Activated naive CD4-positive, alpha-beta T cell treated with anti-CD3 and anti-CD28 coated beads, Interleukin-2, amount 50 U/mL, for 24 hours (primary cell): ENCODE measurements around the gene RRP9.

Experiments used
- H3K27ac Mint-ChIP-seq: one replicate; pipeline ENCODE4 v1.8.0; 2021; ENCODE audit warnings: mild to moderate bottlenecking, mixed read lengths
- H3K27me3 Mint-ChIP-seq: one replicate; pipeline ENCODE4 v1.8.0; 2021; ENCODE audit warnings: mixed read lengths
- H3K36me3 Mint-ChIP-seq: one replicate; pipeline ENCODE4 v1.8.0; 2021; ENCODE audit warnings: mixed read lengths
- H3K4me1 Mint-ChIP-seq: one replicate; pipeline ENCODE4 v1.8.0; 2021; ENCODE audit warnings: mixed read lengths
- H3K4me3 Mint-ChIP-seq: one replicate; pipeline ENCODE4 v1.8.0; 2021; ENCODE audit warnings: mild to moderate bottlenecking, mixed read lengths
- H3K9me3 Mint-ChIP-seq: one replicate; pipeline ENCODE4 v1.8.0; 2021; ENCODE audit warnings: mixed read lengths

RRP9 gene

DNA sequence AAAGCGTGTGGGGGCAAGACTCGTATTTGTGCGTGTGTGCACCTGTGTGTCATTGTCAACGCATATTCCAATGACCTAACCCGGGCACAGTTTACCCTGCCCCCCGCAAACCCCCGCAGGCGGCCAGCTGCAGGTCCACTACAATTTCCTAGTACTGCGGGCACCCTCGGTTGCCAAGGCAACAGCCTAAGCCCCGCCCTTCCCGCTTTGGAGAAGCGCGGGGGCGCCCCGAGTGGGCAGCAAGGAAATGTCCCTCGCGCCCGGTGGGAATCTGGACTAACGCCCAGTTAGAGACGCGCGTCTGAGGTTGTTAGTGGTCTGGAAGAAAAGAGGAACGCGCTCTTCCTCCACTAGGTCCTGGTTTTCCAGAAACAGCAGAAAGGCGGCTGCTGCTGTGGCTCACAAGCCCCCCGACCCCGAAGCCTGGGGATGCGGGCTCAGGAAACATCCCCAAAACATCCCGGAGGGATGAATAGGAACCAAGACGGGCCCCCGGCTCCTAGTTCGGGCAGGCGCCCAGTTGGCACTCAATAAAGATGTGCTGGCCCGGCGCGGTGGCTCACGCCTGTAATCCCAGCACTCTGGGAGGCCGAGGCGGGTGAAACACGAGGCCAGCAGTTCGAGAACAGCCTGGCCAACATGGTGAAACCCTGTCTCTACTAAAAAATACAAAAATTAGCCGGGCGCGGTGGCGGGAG, 34.3 kb upstream of the RRP9 start:
- Mint-ChIP-seq H3K4me3 (peak overlapping the region; percentile 91), H3K36me3 (no peaks in the 10 kb centered on the region), H3K27ac (no peak overlapping the region), H3K27me3 (no peaks in the 10 kb centered on the region), H3K9me3 (no peaks in the 10 kb centered on the region), H3K4me1 (peaks cover 29% of the 10 kb centered on the region)

DNA sequence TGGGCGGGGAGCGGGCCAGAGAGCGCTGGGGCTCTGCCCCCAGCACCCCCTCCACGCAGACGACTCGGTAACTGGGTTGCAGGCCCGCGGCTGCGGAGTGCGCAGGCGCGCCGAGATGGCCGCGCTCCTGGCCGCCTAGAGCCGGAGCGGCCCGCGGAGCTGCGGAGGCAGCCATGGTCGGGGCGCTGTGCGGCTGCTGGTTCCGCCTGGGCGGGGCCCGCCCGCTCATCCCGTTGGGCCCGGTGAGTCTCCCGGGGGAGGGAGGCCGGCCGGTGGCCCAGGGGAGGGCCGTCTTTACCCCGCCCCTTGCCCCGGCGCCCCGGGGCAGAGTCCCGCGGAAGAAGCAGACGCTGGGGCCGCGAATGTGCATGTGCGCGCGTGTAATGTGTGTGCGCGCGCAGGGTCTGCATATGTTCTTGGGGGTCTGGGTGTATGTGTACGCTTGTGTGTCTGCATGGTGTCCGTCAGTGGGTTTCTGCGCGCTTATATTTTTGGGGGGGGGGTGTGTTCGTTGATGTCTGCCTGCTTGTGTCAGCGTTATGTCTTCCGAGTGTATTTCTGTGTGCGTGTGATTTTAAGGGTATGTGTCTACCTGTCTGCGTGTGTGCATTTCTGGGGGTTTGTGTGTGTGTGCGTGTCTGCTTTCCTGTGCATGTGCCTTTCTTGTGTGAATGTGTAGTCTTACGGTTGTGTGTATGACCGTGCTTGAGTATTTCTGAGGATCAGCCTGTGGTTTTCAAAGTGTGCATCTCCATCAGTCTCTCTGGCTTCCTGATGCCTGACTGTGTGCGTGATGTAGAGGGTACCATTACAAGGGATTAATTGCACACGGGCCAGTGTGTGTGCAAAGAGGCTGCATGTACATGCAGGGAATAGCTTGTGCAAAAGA, 33.5 kb upstream of the RRP9 start, which contains the start of gene ABHD14A:
Gene ABHD14A (plus strand): TSS at position 102 of the 889 bp plus-strand sequence. CDS start 72 bp downstream, at position 174.
- H3K36me3 Mint-ChIP-seq = no peaks in the 10 kb centered on the region
- no peaks in the 10 kb centered on the region for H3K27me3 Mint-ChIP-seq
- H3K4me3 Mint-ChIP-seq = peak within 1 kb of the TSS; percentile 91
- H3K9me3 Mint-ChIP-seq = no peaks in the 10 kb centered on the region
- peaks cover 32% of the 10 kb centered on the region for H3K4me1 Mint-ChIP-seq
- peak within 1 kb of the TSS; percentile 94 for H3K27ac Mint-ChIP-seq

- Mint-ChIP-seq H3K4me1 (peaks cover 32% of the 10 kb centered on the region), H3K4me3 (peak overlapping the region; percentile 91), H3K9me3 (no peaks in the 10 kb centered on the region), H3K36me3 (no peaks in the 10 kb centered on the region), H3K27me3 (no peaks in the 10 kb centered on the region), H3K27ac (peak overlapping the region; percentile 94)
Measured at GRCh38 chr3:51974277-51974962, 32.7 kb upstream of the RRP9 start.

DNA sequence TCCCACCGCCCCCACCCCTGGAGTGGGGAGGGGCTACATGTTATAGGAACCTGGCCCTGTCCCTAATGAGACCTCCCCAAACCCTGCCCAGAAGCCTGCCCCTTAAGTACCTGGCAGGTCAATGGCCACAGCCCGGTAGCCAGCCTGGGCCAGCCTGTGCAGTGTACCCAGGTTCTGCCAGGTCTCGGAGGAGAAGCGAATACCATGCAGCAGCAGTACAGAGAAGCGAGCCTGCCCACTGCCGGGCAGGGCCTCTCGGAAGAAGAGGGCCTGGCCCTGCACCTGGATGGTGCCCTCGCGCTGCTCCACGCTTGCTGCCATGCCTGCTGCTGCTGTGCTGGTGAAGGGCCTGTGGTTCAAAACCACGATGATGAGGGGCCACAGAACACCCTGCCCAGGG, 29.6 kb upstream of the RRP9 start:
- Mint-ChIP-seq H3K4me1 (peaks cover 35% of the 10 kb centered on the region), H3K27me3 (no peaks in the 10 kb centered on the region), H3K36me3 (no peaks in the 10 kb centered on the region), H3K4me3 (no peak overlapping the region), H3K27ac (peak overlapping the region; percentile 55), H3K9me3 (no peaks in the 10 kb centered on the region)

DNA sequence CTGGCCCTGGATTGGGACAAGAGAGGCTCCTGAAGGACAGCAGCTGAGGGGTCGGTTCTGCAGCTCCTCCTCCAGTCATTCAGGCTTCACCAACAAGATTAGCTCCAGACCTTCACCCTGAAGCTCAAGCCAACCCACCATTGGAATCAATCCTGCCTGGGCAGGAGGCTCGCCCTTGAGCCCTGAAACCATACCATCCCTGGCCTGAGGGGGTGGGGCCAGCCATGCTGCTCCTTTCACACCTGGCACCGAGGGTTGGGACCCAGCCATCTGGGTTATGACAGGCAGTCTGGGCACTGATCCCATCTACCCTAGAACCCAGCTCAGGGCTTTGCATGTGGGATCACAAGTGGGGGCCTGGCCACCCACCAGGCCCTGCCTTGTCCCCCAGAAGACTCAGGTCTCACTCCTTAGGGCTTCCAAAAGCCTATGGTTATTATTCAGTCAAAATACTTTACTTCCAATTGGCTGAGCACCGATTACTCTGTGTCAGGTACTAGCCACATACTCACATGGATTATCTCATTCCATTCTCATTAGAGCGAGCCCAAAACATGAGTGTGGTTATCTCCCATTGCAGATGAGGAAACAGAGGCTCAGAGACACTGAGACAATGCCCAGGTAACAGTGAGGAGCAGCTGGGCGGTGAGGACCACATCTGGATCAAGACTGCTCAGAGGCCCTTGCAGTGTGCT, 29.0 kb upstream of the RRP9 start:
- peaks cover 36% of the 10 kb centered on the region for H3K4me1 Mint-ChIP-seq
- H3K36me3 Mint-ChIP-seq = no peaks in the 10 kb centered on the region
- peak overlapping the region; percentile 14 for H3K27ac Mint-ChIP-seq
- H3K4me3 Mint-ChIP-seq = no peak overlapping the region
- H3K27me3 Mint-ChIP-seq = no peaks in the 10 kb centered on the region
- H3K9me3 Mint-ChIP-seq = no peaks in the 10 kb centered on the region

DNA sequence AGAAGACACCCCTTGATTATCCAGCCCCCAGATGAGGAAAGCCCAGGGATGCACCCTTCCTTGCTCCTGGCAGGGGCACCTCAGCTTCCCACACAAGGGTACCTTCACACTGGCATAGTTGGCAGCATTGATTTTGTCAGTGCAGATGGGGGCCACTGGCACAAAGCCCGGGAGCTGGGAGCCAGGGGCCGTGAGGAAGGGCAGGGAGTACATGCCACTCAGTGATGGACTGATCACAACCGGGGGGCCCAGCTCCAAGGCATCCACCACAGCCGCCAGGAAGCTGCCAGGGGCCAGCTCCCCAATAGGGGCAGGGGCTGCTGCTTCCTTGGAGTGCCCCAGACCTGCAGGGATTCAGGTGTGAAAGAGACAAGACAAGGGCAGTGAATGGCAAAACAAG, 28.1 kb upstream of the RRP9 start:
- Mint-ChIP-seq H3K27ac (no peak overlapping the region), H3K9me3 (no peaks in the 10 kb centered on the region), H3K27me3 (no peaks in the 10 kb centered on the region), H3K4me3 (no peak overlapping the region), H3K36me3 (no peaks in the 10 kb centered on the region), H3K4me1 (peaks cover 36% of the 10 kb centered on the region)

GRCh38 chr3:51968883-51969678, 27.4 kb upstream of the RRP9 start:
- H3K9me3 Mint-ChIP-seq = no peaks in the 10 kb centered on the region
- H3K36me3 Mint-ChIP-seq = no peaks in the 10 kb centered on the region
- H3K4me1 Mint-ChIP-seq = peaks cover 30% of the 10 kb centered on the region
- H3K27ac Mint-ChIP-seq = no peak overlapping the region
- no peaks in the 10 kb centered on the region for H3K27me3 Mint-ChIP-seq
- peak overlapping the region; percentile 65 for H3K4me3 Mint-ChIP-seq

DNA sequence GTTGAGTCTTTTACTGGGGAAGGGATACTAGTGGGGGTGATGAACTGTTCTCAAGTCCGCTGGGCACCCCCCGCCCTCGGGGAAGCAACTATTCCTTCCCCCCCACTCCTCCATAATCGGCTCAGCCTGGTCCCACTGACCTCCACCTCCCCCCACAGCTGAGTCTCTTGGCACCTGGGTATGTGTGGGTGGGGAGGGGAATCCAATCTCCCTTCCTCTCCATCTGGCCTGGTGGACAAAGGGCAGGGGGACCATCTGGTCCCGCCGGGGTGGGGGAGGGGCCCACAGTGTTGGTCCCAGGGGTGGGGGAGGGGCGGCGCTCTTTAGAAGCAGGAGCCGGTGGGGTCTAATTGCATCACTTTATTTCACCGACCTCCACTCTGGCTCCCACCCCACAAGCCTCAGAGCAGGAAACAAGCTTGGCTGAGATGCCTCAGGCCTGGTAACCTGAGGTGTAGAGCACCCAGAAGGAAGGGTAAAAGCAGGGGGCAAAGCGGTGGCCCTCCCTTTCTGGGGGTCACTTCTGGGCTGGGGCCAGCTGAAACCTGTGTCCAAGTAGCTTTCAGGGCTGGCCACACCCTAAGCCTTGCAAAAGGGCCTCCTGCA, 26.6 kb upstream of the RRP9 start:
- H3K4me1 Mint-ChIP-seq = peaks cover 27% of the 10 kb centered on the region

DNA sequence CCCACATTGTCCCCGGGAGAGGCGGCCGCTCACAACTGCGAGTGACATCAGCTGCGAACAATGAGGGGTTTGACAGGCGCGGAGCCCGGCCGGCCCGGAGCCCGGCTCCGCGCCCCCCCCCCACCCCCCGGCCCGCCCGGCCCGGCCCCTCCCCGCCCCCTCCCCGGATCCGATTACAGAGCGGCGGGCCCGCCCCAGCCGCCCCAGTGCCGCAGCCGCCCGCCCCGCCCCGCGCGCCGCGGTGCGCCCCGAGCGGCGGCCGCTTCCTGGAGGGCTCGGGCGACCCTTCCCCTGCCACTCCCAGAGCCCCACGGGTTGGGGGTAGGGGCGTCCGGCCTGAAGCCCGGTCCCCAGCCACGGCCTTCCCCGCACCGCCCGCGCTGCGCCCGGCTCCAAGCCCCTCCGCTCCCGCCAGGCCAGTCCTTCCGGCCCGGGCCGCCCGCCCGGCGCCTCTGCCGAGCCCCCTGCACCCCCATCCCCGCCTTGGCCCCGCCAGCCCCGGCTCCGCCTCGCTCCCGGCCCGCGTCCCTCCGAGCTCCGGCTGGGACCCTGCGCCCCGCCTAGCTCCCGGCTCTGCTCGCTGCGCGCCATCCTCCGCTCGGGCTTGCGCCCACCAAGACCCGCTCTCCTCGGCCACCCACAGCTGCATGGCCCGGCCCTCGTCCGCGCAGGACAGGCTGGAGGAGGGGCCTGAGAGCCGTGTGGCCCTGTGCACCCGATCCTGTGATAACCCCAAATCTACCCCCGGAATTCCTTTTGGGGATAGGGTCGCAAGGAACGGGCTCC, 25.9 kb upstream of the RRP9 start, which contains the start of gene PCBP4:
Gene PCBP4 (minus strand): TSS at position 71 of the 786 bp plus-strand sequence. CDS start 6,214 bp downstream, outside the sequence.
- Mint-ChIP-seq H3K36me3 (no peaks in the 10 kb centered on the region), H3K9me3 (no peaks in the 10 kb centered on the region), H3K4me3 (peak within 1 kb of the TSS; percentile 85), H3K27ac (peak within 1 kb of the TSS; percentile 65), H3K4me1 (peaks cover 27% of the 10 kb centered on the region), H3K27me3 (no peaks in the 10 kb centered on the region)

More for the DNA sequence above, 26.6 kb upstream of the RRP9 start:
- H3K27me3 Mint-ChIP-seq = no peaks in the 10 kb centered on the region
- H3K36me3 Mint-ChIP-seq = no peaks in the 10 kb centered on the region
- peak overlapping the region; percentile 83 for H3K4me3 Mint-ChIP-seq
- no peaks in the 10 kb centered on the region for H3K9me3 Mint-ChIP-seq
- no peak overlapping the region for H3K27ac Mint-ChIP-seq

- Mint-ChIP-seq H3K9me3 (no peaks in the 10 kb centered on the region), H3K4me3 (peak overlapping the region; percentile 85), H3K4me1 (peaks cover 27% of the 10 kb centered on the region), H3K36me3 (no peaks in the 10 kb centered on the region), H3K27ac (peak overlapping the region; percentile 65), H3K27me3 (no peaks in the 10 kb centered on the region)
Measured at GRCh38 chr3:51966922-51967383, 25.2 kb upstream of the RRP9 start.

GRCh38 chr3:51966486-51966885, 24.8 kb upstream of the RRP9 start:
- Mint-ChIP-seq H3K27me3 (no peaks in the 10 kb centered on the region), H3K4me1 (peaks cover 27% of the 10 kb centered on the region), H3K9me3 (no peaks in the 10 kb centered on the region), H3K36me3 (no peaks in the 10 kb centered on the region), H3K27ac (peak overlapping the region; percentile 65), H3K4me3 (peak overlapping the region; percentile 85)

DNA sequence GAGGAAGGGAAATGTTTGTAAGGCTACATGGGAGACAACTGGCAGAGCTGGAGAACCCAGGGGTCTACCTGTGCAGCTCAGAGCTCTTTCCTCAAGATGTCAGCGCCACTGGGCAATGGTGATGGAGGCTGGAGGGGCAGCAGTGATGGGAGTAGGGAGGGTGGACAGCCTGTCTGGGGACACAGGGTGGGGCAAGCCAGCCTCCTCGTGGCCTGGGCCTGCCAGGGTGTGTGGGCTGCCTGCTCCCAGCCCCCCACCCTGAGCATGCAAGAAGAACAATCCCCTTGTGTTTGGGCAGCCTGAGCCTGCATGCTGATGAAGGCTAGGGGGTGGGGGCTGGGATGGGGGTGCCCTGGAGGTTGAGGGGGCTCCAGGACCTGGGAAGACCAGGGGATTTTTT, 24.3 kb upstream of the RRP9 start:
- Mint-ChIP-seq H3K4me1 (peaks cover 23% of the 10 kb centered on the region), H3K36me3 (no peaks in the 10 kb centered on the region), H3K4me3 (peak overlapping the region; percentile 66), H3K27me3 (no peaks in the 10 kb centered on the region), H3K9me3 (no peaks in the 10 kb centered on the region), H3K27ac (no peak overlapping the region)

DNA sequence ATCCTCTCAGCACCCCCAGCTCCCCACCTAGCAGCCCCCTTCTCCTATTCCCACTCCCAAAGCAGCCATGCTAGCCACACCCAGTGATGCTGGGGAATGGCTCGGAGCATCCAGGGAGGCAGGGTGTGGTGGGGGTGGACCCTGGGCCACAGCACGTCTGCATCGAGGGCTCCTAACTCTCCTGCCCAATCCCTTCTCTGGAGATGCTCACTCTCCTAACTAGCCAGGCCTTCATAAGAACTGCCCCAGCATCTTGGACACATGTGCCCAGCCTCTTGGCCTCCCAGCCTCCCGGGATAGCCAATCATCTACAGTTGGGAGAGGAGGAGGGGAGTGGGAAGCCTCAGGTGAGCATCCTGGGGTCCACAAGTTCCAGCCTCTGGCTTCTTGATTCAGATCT, 22.8 kb upstream of the RRP9 start:
- H3K27ac Mint-ChIP-seq = no peak overlapping the region
- no peaks in the 10 kb centered on the region for H3K27me3 Mint-ChIP-seq
- no peaks in the 10 kb centered on the region for H3K36me3 Mint-ChIP-seq
- peaks cover 20% of the 10 kb centered on the region for H3K4me1 Mint-ChIP-seq
- H3K9me3 Mint-ChIP-seq = no peaks in the 10 kb centered on the region
- no peak overlapping the region for H3K4me3 Mint-ChIP-seq
